HepG2 (cell line): ENCODE results near the gene ALCAM. TPM values are rescaled to one million over a fixed set of nuclear protein-coding genes. Genes with fewer than 3 reads are reported as not detected.

Source experiments
- ATF7-NPFF ChIP-seq: sonication (generic); formaldehyde crosslinking; IDR thresholded peaks from 2 replicates; pipeline ENCODE4 v1.8.1; 2023; ENCODE audit warnings: mild to moderate bottlenecking, low read depth, missing genetic modification reagents, moderate library complexity
- MBD4 ChIP-seq: IDR thresholded peaks from 2 replicates; pipeline ENCODE4 v1.6.1; 2012; ENCODE audit warnings: low read length, inconsistent platforms, borderline replicate concordance
- MIER2 ChIP-seq: IDR thresholded peaks from 2 replicates; pipeline ENCODE4 v1.6.1; 2016; ENCODE audit warnings: missing biosample characterization, missing genetic modification reagents
- MNT ChIP-seq: fragments of 450-650 bp; IDR thresholded peaks from 2 replicates; pipeline ENCODE4 v1.6.1; 2016
- NBN ChIP-seq: fragments of 450-650 bp; conservative IDR thresholded peaks from 2 replicates; pipeline ENCODE4 v1.6.1; 2017
- NFAT5 ChIP-seq: sonication (generic); formaldehyde crosslinking; IDR thresholded peaks from 2 replicates; pipeline ENCODE4 v1.4.0; 2020; ENCODE audit warnings: missing genetic modification reagents
- NFYC ChIP-seq: IDR thresholded peaks from 2 replicates; pipeline ENCODE4 v1.6.1; 2016; ENCODE audit warnings: missing genetic modification reagents, missing compliant biosample characterization
- PHF21A ChIP-seq: sonication (generic); formaldehyde crosslinking; IDR thresholded peaks from 2 replicates; pipeline ENCODE4 v1.5.0; 2020; ENCODE audit warnings: mild to moderate bottlenecking, missing genetic modification reagents
- RFXANK ChIP-seq: IDR thresholded peaks from 2 replicates; pipeline ENCODE4 v1.6.1; 2016
- SRSF9 ChIP-seq: fragments of 200-400 bp; formaldehyde crosslinking; IDR thresholded peaks from 2 replicates; pipeline ENCODE4 v1.6.1; 2018; ENCODE audit warnings: borderline replicate concordance, mild to moderate bottlenecking, low read depth, low read length; ENCODE audit not compliant: insufficient read depth, poor library complexity, severe bottlenecking
- TBX2 ChIP-seq: sonication (generic); formaldehyde crosslinking; IDR thresholded peaks from 2 replicates; pipeline ENCODE4 v1.5.0; 2020; ENCODE audit warnings: missing genetic modification reagents, mild to moderate bottlenecking, borderline replicate concordance
- UBTF ChIP-seq: sonication (generic); formaldehyde crosslinking; IDR thresholded peaks from 2 replicates; pipeline ENCODE4 v1.4.0; 2020; ENCODE audit warnings: mild to moderate bottlenecking, missing genetic modification reagents
- ZFX ChIP-seq: sonication (generic); formaldehyde crosslinking; IDR thresholded peaks from 2 replicates; pipeline ENCODE4 v1.4.0; 2020; ENCODE audit warnings: mild to moderate bottlenecking, low read depth, missing genetic modification reagents, moderate library complexity
- ZNF251 ChIP-seq: sonication (generic); formaldehyde crosslinking; IDR thresholded peaks from 2 replicates; pipeline ENCODE4 v1.9.0; 2021; ENCODE audit warnings: mild to moderate bottlenecking, missing genetic modification reagents
- ZNF280D ChIP-seq: sonication (generic); formaldehyde crosslinking; IDR thresholded peaks from 2 replicates; pipeline ENCODE4 v1.5.1; 2020; ENCODE audit warnings: mild to moderate bottlenecking, missing genetic modification reagents
- ZNF576 ChIP-seq: sonication (generic); formaldehyde crosslinking; IDR thresholded peaks from 2 replicates; pipeline ENCODE4 v1.4.0; 2020; ENCODE audit warnings: mild to moderate bottlenecking, missing genetic modification reagents
- polyA plus RNA-seq, 8 experiments: library from polyadenylated mRNA; depleted of rRNA in 3 of 8; stranded (reverse) in 7 of 8; unstranded in 1 of 8; fragments of >200 nt; fragmentation: Illumina TruSeq in 4 of 8; extraction: Trizol in 4 of 8; gene quantifications; 2 replicates each; pipeline versions ENCODE4 v1.2.1 to v1.2.3, GENCODE V29; 2011 to 2016; ENCODE audit warnings: low read depth in 4 of 8, missing spikeins in 1 of 8, mixed read lengths in 1 of 8; ENCODE audit not compliant: insufficient read depth in 1 of 8
- total RNA-seq, 5 experiments: library from RNA; depleted of rRNA; stranded (reverse); fragments of >200 nt; fragmentation: Illumina TruSeq; extraction: Trizol; gene quantifications; 2 replicates each; pipeline ENCODE4 v1.2.3, GENCODE V29; 2016; ENCODE audit warnings: low read depth in 1 of 5

ALCAM gene
- total and polyA plus RNA-seq, 2 of the 13 experiments (the other 11 are each of a cell fraction or from before 2014, with no cell fraction given), result 26.0 to 33.1 TPM

- peak; percentile 93 for TF ChIP-seq ZNF280D (CRISPR knock-in tag)
- TF ChIP-seq NFAT5 (CRISPR knock-in tag), result no peak
- peak; percentile 29; the same call in 1 of the 2 replicates for TF ChIP-seq MIER2
- TF ChIP-seq ZFX (CRISPR knock-in tag), result 0 out of 2 replicates have a peak, but pooled peaks have one; percentile 18
- TF ChIP-seq NFYC (CRISPR knock-in tag), result no peak
- TF ChIP-seq UBTF (CRISPR knock-in tag), result no peak
- no peak for TF ChIP-seq NBN
- TF ChIP-seq ZNF251 (CRISPR knock-in tag), result no peak
- TF ChIP-seq TBX2 (CRISPR knock-in tag), result peak; percentile 99
- TF ChIP-seq RFXANK (CRISPR knock-in tag), result no peak
- no peak for TF ChIP-seq ATF7-NPFF (CRISPR knock-in tag)
- no peak for TF ChIP-seq SRSF9
- peak; percentile 88 for TF ChIP-seq PHF21A (CRISPR knock-in tag)
- no peak for TF ChIP-seq ZNF576 (CRISPR knock-in tag)
- peak; percentile 85; the same call in 1 of the 2 replicates for TF ChIP-seq MBD4
- no peak for TF ChIP-seq MNT
Observed at GRCh38 chr3:105503191-105503593, 136.5 kb downstream of the ALCAM start (continued).
